Prostate gland (tissue), 2 donors: ENCODE measurements around the gene LRRC36. TPM values are rescaled to one million over a fixed set of nuclear protein-coding genes. Genes with fewer than 3 reads are reported as not detected.
"Not testable (repeated sequence)": the region's sequence is repeated elsewhere in the genome, so short reads cannot be mapped to it uniquely, and the experiment has no call there.

Source experiments
- DNase-seq: peaks from one replicate; pipeline ENCODE4 v3.0.0-alpha.2; 2019; ENCODE audit warnings: low spot score
- H3K27ac ChIP-seq, 2 donors: fragments of 200-600 bp; sonication (generic); 2 replicates each; pipeline ENCODE4 v1.5.1; 2017 to 2019
- H3K27me3 ChIP-seq: fragments of 200-600 bp; sonication (generic); replicated peaks from 2 replicates; pipeline ENCODE4 v1.5.1; 2019; ENCODE audit not compliant: insufficient read depth
- H3K36me3 ChIP-seq, 2 donors: fragments of 200-600 bp; sonication (generic); 1 replicate in 1 of 2; 2 replicates in 1 of 2; pipeline versions ENCODE4 v1.5.1 to v1.8.1; 2017 to 2019
- H3K4me1 ChIP-seq: fragments of 200-600 bp; sonication (generic); replicated peaks from 2 replicates; pipeline ENCODE4 v1.5.1; 2019
- H3K4me3 ChIP-seq, 2 donors: fragments of 200-600 bp; sonication (generic); 2 replicates each; pipeline ENCODE4 v1.5.1; 2017 to 2019
- H3K9me3 ChIP-seq: fragments of 200-600 bp; sonication (generic); 2 replicates; pipeline ENCODE4 v1.5.1; 2017
- CTCF ChIP-seq, 4 experiments: fragments of 200-600 bp in 2 of 4; fragments of 450-650 bp in 2 of 4; sonication (generic) in 2 of 4; IDR thresholded peaks; 1 replicate in 3 of 4; 2 replicates in 1 of 4; pipeline ENCODE4 v1.5.1; 2016 to 2019; ENCODE audit warnings: antibody characterized with exemption in 4 of 4, mild to moderate bottlenecking in 2 of 4, moderate library complexity in 2 of 4
- POLR2A ChIP-seq: fragments of 450-650 bp; IDR thresholded peaks from one replicate; pipeline ENCODE4 v1.6.1; 2016; ENCODE audit warnings: antibody characterized with exemption, mild to moderate bottlenecking
- POLR2AphosphoS5 ChIP-seq: sonication (generic); formaldehyde crosslinking; IDR thresholded peaks from one replicate; pipeline ENCODE4 v1.6.1; 2017; ENCODE audit warnings: antibody characterized with exemption
- WGBS: methylation state at CpG from one replicate; pipeline ENCODE4 v1.1.5; 2018; 5-methylcytosine and 5-hydroxymethylcytosine counted together
- intact Hi-C: fragments of 100-400 bp; cut with DNase I; formaldehyde crosslinking; loops from one replicate; pipeline ENCODE4 v1.14.2; 2022
- total RNA-seq, 2 donors: library from RNA; depleted of rRNA; stranded (reverse); fragments of >200 nt; gene quantifications; one replicate each; pipeline ENCODE4 v1.1.0, GENCODE V29; 2016

Gene LRRC36
- total RNA-seq, 2 donors from 2014 or later: 4.6 TPM; not detected in 1

GRCh38 chr16:67342616-67343015, 16.0 kb downstream of the LRRC36 start:
- no peak overlapping the region for H3K27ac ChIP-seq
- H3K27me3 ChIP-seq: no peaks in the 10 kb centered on the region
- intact Hi-C loops: no loop called here
- H3K4me3 ChIP-seq: no peak overlapping the region
- no peaks in the 10 kb centered on the region for H3K9me3 ChIP-seq
- H3K36me3 ChIP-seq: no peaks in the 10 kb centered on the region
- no peak for TF ChIP-seq CTCF (IDR thresholded peaks at IDR 0.05)
- TF ChIP-seq POLR2AphosphoS5: no peak
- TF ChIP-seq POLR2A: no peak
- DNase-seq: no peak
- whole genome bisulfite sequencing: 89% methylated on average over 4 of the region's 4 CpGs
- no peaks in the 10 kb centered on the region for H3K4me1 ChIP-seq

- 34% methylated on average over 1 of the region's 1 CpG for WGBS
- Histone ChIP-seq H3K27me3 (no peaks in the 10 kb centered on the region), H3K9me3 (no peaks in the 10 kb centered on the region), H3K36me3 (no peaks in the 10 kb centered on the region), H3K4me1 (no peaks in the 10 kb centered on the region), H3K4me3 (no peak overlapping the region), H3K27ac (peak overlapping the region; percentile 9 to 19)
- intact Hi-C loops: no loop called here
- peak; percentile 46 for DNase-seq
- peak; percentile 51 for TF ChIP-seq POLR2AphosphoS5
- no peak for TF ChIP-seq CTCF (IDR thresholded peaks at IDR 0.05)
- TF ChIP-seq POLR2A: no peak
Measured at GRCh38 chr16:67345401-67345800, 18.8 kb downstream of the LRRC36 start.

- Histone ChIP-seq H3K4me1 (no peaks in the 10 kb centered on the region), H3K36me3 (no peaks in the 10 kb centered on the region), H3K27me3 (no peaks in the 10 kb centered on the region), H3K27ac (no peak overlapping the region), H3K9me3 (no peaks in the 10 kb centered on the region), H3K4me3 (no peak overlapping the region)
- intact Hi-C loops: no loop called here
- WGBS: 55% methylated on average over 3 of the region's 3 CpGs
- no peak for TF ChIP-seq CTCF (IDR thresholded peaks at IDR 0.05)
- TF ChIP-seq POLR2AphosphoS5: peak; percentile 60
- peak; percentile 33 for DNase-seq
Measured at GRCh38 chr16:67346341-67346740, 19.7 kb downstream of the LRRC36 start.

GRCh38 chr16:67349172-67349571, 22.6 kb downstream of the LRRC36 start:
- intact Hi-C loops: no loop called here
- Histone ChIP-seq H3K36me3 (no peaks in the 10 kb centered on the region), H3K27ac (no peak overlapping the region), H3K4me1 (no peaks in the 10 kb centered on the region), H3K9me3 (no peaks in the 10 kb centered on the region), H3K27me3 (no peaks in the 10 kb centered on the region), H3K4me3 (no peak overlapping the region)
- no peak for DNase-seq
- TF ChIP-seq CTCF (IDR thresholded peaks at IDR 0.05): peak in 3 of 4 experiments; percentile 36 to 46 (median 41)
- TF ChIP-seq POLR2AphosphoS5: no peak
- no peak for TF ChIP-seq POLR2A

GRCh38 chr16:67350324-67350723, 23.7 kb downstream of the LRRC36 start:
- no peaks in the 10 kb centered on the region for H3K27me3 ChIP-seq
- 96% methylated on average over 1 of the region's 1 CpG for WGBS
- H3K27ac ChIP-seq: no peak overlapping the region
- no peaks in the 10 kb centered on the region for H3K36me3 ChIP-seq
- no peak overlapping the region for H3K4me3 ChIP-seq
- no peak for DNase-seq
- intact Hi-C loops: no loop called here
- TF ChIP-seq POLR2A (no peak), CTCF (IDR thresholded peaks at IDR 0.05) (no peak), POLR2AphosphoS5 (no peak)
- H3K4me1 ChIP-seq: no peaks in the 10 kb centered on the region
- no peaks in the 10 kb centered on the region for H3K9me3 ChIP-seq

GRCh38 chr16:67352463-67352862, 25.8 kb downstream of the LRRC36 start:
- H3K9me3 ChIP-seq, H3K4me1 ChIP-seq, intact Hi-C loops, H3K36me3 ChIP-seq, H3K27ac ChIP-seq, DNase-seq, H3K4me3 ChIP-seq, H3K27me3 ChIP-seq: not testable (repeated sequence)
- WGBS: 97% methylated on average over 3 of the region's 3 CpGs
